GM19035 (cell line): ENCODE measurements around the gene PPHLN1.
"Not testable (repeated sequence)": the region's sequence is repeated elsewhere in the genome, so short reads cannot be mapped to it uniquely, and the experiment has no call there.

Experiments
- ATAC-seq: cut with Tn5 transposase; IDR thresholded peaks from one replicate; pipeline ENCODE4 v1.9.1; 2021; ENCODE audit not compliant: unreplicated experiment

The PPHLN1 gene

DNA sequence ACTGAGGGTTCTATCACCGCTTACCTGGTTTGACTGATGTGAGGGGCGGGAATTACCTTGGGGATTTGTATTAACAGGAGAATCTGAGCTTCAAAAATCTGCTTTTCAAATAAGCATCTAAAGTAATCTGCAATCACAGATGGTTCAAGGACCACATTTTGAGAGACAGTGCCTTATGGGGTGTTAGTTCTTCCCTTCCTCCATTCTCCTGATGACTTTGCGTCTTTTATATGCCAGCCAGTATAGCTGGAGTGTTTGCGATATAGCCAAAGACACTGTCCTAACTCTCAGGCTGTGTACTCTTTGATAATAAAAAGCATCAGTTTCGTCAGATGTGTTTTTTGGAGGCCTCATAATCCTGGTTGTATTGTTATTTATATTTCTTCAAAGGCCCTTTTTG, 39.5 kb downstream of the PPHLN1 start:
- no peak for ATAC-seq

GRCh38 chr12:42370013-42370412, 44.0 kb downstream of the PPHLN1 start:
- ATAC-seq: no peak

DNA sequence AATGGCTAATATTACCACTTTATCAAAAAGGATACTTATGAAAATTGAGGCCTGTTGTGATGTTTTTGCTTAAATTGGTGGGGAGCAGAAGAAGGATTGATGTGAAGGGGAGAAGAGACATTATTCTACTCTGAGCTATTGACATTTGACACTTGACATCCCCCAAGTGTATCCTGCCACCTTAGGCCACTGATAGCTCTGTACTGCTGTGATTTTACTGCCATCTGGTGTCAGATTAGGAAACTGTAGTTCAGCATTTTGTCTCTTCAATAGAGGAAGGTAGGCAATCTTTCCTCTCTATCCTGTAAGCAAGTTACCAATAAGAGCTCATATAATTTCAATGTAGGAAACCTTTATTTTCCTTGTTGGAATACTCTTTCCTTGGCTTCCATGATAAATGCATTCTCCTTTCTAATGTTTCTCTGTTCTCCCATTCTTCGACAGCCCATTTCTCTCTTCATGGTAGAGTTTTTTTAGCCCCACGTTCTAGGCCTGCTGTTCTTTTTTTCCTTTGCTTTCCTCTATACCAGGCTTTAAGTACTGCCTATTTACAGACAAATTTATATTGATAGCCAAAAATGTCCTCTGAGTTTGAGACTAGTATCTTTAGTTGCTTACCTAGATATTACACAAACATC, 46.3 kb downstream of the PPHLN1 start:
- peak; percentile 76 for ATAC-seq

GRCh38 chr12:42373669-42374068, 47.7 kb downstream of the PPHLN1 start:
- ATAC-seq: no peak

DNA sequence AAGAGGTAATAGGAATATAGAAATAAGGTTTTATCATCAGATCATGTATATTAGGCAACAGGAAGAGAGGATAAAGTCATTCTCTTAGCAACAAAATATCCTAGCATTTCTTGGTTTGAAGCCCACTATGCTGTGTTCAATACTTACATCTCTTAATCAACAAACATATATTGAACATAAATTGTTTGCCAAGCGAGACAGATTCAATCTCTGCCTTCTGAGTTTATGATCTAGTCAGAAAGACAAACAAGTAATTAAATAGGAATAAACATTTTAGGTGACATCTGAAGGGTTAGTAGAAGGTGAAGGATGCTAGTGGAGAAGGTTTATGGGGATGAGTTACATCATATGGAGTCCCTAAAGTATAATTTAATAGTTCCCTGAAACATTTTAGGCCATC, 54.8 kb downstream of the PPHLN1 start:
- no peak for ATAC-seq

DNA sequence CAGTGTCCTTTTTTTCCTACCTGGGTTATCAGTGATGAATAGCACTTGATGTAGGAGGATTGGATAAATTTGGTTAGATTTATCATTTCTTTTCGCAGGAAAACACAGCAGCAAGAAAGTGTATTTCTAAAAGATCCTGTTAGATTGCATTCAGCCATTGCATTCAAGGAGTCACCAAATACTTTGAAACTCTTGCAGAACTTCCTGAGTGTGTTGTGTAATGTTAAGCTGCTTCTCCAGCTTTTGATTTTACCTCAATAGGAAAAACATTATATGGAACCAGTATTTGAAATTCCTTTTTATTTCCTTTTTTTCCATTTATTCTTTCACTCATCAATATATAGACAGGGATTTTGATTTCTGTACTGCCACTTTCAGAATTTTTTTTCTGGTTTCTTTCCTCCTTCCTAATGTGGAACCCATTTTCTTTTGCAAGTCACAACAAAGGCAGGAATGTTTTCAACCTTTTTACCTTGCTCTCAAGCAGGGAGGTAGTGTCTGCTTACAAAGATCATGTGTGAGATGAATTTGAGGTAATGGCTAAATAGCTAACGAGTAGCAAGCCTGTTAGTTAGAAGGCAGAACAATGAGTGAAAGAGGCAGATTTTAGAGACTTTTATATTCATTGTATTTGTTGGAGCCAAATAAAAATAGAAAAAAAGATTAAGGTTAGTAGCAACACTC, 56.2 kb downstream of the PPHLN1 start:
- no peak for ATAC-seq

- no peak for ATAC-seq
These were observed 59.4 kb downstream of the PPHLN1 start for GRCh38 chr12:42385326-42385841.

- ATAC-seq: no peak
These were observed 60.3 kb downstream of the PPHLN1 start for GRCh38 chr12:42386308-42386707.

DNA sequence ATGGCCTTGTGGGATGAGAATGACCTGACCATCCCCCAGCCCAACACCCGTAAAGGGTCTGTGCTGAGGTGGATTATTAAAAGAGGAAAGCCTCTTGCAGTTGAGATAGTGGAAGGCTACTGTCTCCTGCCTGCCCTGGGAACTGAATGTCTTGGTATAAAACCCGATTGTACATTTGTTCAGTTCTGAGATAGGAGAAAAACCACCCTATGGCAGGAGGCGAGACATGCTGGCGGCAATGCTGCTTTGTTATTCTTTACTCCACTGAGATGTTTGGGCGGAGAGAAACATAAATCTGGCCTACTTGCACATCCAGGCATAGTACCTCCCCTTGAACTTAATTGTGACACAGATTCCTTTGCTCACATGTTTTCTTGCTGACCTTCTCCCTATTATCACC, 62.1 kb downstream of the PPHLN1 start:
- not testable (repeated sequence) for ATAC-seq

DNA sequence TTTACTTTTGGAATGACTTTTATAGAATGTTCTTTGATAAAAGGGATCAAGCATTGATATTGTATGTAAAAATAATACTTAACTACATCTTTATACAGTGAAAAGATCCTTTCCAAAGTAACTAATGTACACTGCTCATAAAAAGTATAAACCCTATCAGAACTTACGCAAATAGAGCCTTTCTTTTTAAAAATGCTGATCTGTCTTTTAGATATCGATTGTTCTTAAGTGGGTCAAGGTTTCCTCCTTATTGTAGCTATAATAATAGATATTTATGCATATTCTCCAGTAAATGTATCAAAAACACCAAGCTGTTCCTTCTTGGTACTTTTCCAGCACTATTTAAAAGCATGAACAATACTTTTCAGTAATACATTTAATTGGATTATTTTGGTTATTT, 68.5 kb downstream of the PPHLN1 start:
- ATAC-seq: no peak

DNA sequence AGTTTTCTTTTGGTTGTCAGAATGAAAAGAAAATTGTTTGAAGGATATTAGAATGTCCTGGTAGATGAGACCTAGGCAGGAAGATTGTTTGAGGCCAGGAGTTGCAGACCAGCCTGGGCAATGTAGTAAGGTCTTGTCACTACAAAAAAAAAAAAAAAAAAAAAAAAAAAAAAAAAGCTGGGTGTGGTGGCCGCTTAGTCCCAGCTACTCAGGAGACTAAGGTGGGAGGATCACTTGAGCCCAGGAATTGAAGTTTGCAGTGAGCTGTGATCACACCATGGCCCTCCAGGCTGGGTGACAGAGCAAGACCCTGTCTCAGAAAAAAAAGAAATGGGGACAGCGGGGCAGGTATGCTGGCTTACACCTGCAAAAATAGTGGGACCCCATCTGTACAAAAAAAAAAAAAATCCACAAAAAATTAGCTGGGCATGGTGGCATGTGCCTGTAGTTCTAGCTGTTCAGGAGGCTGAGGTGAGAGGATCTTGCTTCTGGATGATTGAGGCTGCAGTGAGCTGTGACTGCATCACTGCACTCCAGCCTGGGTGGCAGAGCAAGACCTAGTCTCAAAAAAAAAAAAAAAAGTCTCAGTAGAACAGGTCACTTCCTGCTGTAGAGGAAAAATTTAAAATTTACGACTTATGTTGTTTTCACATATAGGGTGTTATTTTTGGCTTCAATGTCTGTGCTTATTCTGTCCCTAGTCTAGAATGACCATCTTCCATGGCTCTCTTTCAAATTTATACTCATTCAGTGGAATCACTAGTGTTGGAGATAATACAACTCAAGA, 70.7 kb downstream of the PPHLN1 start:
- no peak for ATAC-seq

DNA sequence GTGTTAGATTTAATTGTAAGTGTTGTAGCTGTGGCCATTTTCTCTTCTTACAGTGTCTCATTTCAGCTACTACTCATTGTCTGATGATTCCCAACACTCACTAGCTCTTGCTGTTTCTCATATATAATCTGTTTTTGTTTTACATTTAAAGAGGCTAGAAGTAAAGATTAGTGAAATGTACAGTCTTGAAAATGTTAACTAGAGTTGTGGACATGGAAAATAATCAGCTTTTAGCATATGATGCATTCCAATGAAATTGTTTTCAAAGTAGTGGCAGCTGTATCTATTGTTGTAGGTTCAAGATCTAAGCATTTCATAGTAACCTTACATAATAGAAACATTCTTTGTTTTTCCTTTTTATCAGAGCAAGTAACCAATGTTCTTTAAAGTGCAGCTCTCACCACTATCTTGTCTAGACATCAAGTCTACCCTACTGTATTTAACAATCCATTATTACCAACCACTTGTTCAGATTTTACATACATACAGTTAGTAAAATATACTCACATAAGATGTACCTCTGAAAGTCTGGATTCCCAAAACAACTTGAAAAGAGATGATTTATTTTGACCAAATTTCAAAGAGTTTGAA, 76.9 kb downstream of the PPHLN1 start:
- no peak for ATAC-seq

GRCh38 chr12:42407306-42407705, 81.3 kb downstream of the PPHLN1 start:
- ATAC-seq: no peak

DNA sequence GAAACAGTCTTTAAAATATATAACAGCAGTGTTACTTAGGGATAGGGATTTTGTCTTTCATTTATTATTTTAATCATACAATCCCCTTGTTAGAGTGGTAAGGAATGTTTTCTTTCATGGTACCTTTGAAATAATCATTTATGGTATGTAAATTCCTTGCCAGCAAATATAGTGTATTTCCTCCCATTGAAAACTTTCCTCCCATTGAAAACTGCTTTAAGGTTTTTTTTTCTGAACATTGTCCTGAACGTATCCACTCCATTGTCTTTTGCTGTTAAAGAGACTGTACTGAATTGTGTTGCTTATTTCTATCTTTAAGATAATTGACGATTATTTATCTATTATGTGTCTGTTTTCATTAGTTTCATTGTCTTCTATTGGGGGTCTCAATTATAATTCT, 83.5 kb downstream of the PPHLN1 start:
- no peak for ATAC-seq

- ATAC-seq: no peak
These were observed 84.4 kb downstream of the PPHLN1 start for GRCh38 chr12:42410340-42410739.

- no peak for ATAC-seq
These were observed 94.4 kb downstream of the PPHLN1 start for GRCh38 chr12:42420395-42420794.

GRCh38 chr12:42421844-42422779, 96.1 kb downstream of the PPHLN1 start:
- peak; percentile 91 for ATAC-seq

DNA sequence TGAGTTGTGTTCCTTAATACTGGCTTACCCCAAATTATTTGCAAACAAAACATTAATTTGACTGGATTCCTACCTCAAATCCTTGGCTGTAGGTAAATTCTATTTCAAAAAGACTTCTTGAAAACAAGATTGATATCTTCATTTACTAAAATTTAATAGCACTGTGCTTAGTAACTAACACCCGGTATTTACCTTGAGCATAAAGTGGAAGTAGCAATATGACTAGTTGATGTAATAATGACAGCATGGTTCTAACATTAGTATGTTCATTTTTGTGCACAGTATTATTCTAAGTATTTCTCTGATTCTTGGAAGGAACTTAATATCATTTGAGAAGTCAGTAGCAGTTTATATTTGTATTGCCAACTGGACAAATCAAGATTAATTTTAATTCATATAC, 96.8 kb downstream of the PPHLN1 start:
- no peak for ATAC-seq

DNA sequence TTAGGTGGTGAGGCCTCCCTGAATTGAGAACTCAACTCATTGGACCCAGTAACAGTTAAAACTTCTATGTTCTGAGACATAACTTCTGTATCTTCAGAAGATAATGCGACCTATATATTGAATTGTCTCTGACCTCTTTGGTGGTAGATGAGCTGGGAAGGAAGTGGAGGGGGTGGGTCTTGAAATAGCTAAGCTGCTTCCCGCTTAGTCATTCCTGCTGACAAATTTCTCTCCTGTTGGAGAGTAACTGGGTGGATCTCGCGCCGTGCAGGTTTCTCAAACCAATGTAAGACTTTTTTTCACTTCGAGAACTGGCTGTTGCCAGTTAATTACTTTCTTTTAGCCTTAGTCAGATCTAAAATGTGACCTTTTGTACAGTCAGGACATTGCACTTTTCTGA, 100.8 kb downstream of the PPHLN1 start:
- no peak for ATAC-seq

DNA sequence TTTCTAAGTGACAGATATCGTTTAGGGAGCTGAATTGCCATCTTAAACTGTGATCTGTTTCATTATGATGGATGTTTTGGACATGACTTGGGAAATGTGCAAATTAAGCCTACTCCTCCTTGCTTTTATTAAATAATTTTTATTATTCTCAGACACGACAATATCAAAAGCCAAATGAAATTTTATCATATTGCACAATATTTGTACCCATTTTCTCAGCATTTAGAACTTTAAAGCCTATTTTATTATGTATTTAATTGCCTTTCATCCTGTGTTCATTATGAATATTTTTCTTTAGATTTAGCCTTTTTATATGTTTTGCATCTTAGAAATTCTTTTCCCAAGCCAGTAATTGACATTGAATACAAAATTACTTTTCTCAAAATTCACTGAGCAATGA, 102.9 kb downstream of the PPHLN1 start:
- ATAC-seq: no peak
